A549 (cell line): ENCODE data around the gene DIP2A. TPM values are rescaled to one million over a fixed set of nuclear protein-coding genes. Genes with fewer than 3 reads are reported as not detected.

Experiments used
- ATAC-seq, 2 experiments: fragments of 200-7000 bp in 1 of 2; fragments of >200 bp in 1 of 2; cut with Nextera tagmentation in 1 of 2; cut with Tn5 transposase in 1 of 2; 3 replicates each; pipeline versions ENCODE4 v1.8.0 to v1.9.1; 2018 to 2020; ENCODE audit warnings: mild to moderate bottlenecking in 1 of 2, moderate library complexity in 1 of 2
- CTCF ChIA-PET: fragments of 300-600 bp; sonication (Branson Sonifier 250); formaldehyde crosslinking; extraction: SDS; loops from one replicate; lab custom pipeline; 2021; ENCODE audit warnings: antibody characterized with exemption, inconsistent platforms; lab: Yijun Ruan, JAX
- POLR2A ChIA-PET: fragments of 350-600 bp; formaldehyde crosslinking; extraction: SDS; loops from one replicate; lab custom pipeline; 2021; ENCODE audit warnings: antibody characterized with exemption, inconsistent platforms; lab: Yijun Ruan, JAX
- DNase-seq, 2 experiments: peaks; one replicate each; pipeline versions ENCODE4 v3.0.0 to v3.0.0-alpha.2; 2011 to 2016; ENCODE audit warnings: low read depth in 1 of 2, low spot score in 1 of 2
- FAIRE-seq: peaks from 2 replicates; lab custom pipeline; 2011; peaks lifted over from hg19 to GRCh38; lab: Jason Lieb, UNC
- H3K27ac ChIP-seq, 2 experiments: fragments of >200 bp; sonication (Bioruptor Twin); formaldehyde crosslinking; 3 replicates each; pipeline ENCODE4 v1.5.1; 2016 to 2017
- H3K4me1 ChIP-seq: fragments of >200 bp; sonication (Bioruptor Twin); formaldehyde crosslinking; 3 replicates; pipeline ENCODE4 v1.6.1; 2016
- H3K4me2 ChIP-seq: fragments of >200 bp; sonication (Bioruptor Twin); formaldehyde crosslinking; 3 replicates; pipeline ENCODE4 v1.6.1; 2016
- H3K4me3 ChIP-seq: fragments of >200 bp; sonication (Bioruptor Twin); formaldehyde crosslinking; 3 replicates; pipeline ENCODE4 v1.5.1; 2016
- H3K9me3 ChIP-seq: fragments of >200 bp; sonication (Bioruptor Twin); formaldehyde crosslinking; 3 replicates; pipeline ENCODE4 v1.6.1; 2016
- EHMT2 ChIP-seq: fragments of 200-600 bp; sonication (generic); IDR thresholded peaks from 2 replicates; pipeline ENCODE4 v1.6.1; 2016; ENCODE audit warnings: antibody characterized with exemption, low read depth, mild to moderate bottlenecking, moderate library complexity
- EP300 ChIP-seq, 2 experiments: fragments of >200 bp; sonication (Bioruptor Twin); formaldehyde crosslinking; IDR thresholded peaks; 2 replicates in 1 of 2; 3 replicates in 1 of 2; pipeline ENCODE4 v1.6.1; 2016 to 2017
- GATA3 ChIP-seq: IDR thresholded peaks from 2 replicates; pipeline ENCODE4 v1.6.1; 2012; ENCODE audit warnings: borderline replicate concordance
- HEYL ChIP-seq: fragments of 250-450 bp; sonication (Bioruptor Pico); IDR thresholded peaks from 2 replicates; pipeline ENCODE4 v1.8.0; 2021; ENCODE audit warnings: mild to moderate bottlenecking, moderate library complexity
- HOXA7 ChIP-seq: fragments of 250-450 bp; sonication (Bioruptor Pico); IDR thresholded peaks from 2 replicates; pipeline ENCODE4 v1.5.0; 2020; ENCODE audit warnings: mild to moderate bottlenecking, moderate library complexity
- HOXB13 ChIP-seq: fragments of 250-450 bp; sonication (Bioruptor Pico); IDR thresholded peaks from 2 replicates; pipeline ENCODE4 v1.5.0; 2020; ENCODE audit warnings: low read depth, mild to moderate bottlenecking, moderate library complexity
- JUN ChIP-seq, 2 experiments: fragments of >200 bp; sonication (Bioruptor Twin); formaldehyde crosslinking; IDR thresholded peaks; 2 replicates in 1 of 2; 3 replicates in 1 of 2; pipeline ENCODE4 v1.6.1; 2016 to 2017
- JUNB ChIP-seq: fragments of >200 bp; sonication (Bioruptor Twin); formaldehyde crosslinking; IDR thresholded peaks from 2 replicates; pipeline ENCODE4 v1.6.1; 2016
- MYC ChIP-seq: IDR thresholded peaks from 2 replicates; pipeline ENCODE4 v1.6.1; 2012; ENCODE audit warnings: mild to moderate bottlenecking, inconsistent platforms, low read length, improper control_type of control experiment, borderline replicate concordance
- PHF8 ChIP-seq: fragments of 200-600 bp; sonication (generic); IDR thresholded peaks from 2 replicates; pipeline ENCODE4 v1.6.1; 2016; ENCODE audit warnings: low read depth, mild to moderate bottlenecking, antibody characterized with exemption, moderate library complexity, borderline replicate concordance
- POLR2A ChIP-seq: IDR thresholded peaks from 2 replicates; pipeline ENCODE4 v1.6.1; 2012; ENCODE audit warnings: mild to moderate bottlenecking, low read length
- POLR2AphosphoS2 ChIP-seq: conservative IDR thresholded peaks from 2 replicates; pipeline ENCODE4 v1.6.1; 2012; ENCODE audit warnings: low read length, improper control_type of control experiment, inconsistent platforms
- RCOR1 ChIP-seq: fragments of 150-350 bp; IDR thresholded peaks from 2 replicates; pipeline ENCODE4 v1.6.1; 2014; ENCODE audit warnings: antibody characterized with exemption, low read length, low read depth
- SMC3 ChIP-seq: fragments of >200 bp; sonication (Bioruptor Twin); formaldehyde crosslinking; IDR thresholded peaks from 3 replicates; pipeline ENCODE4 v1.6.1; 2018; ENCODE audit warnings: inconsistent platforms
- TFCP2L1 ChIP-seq: fragments of 250-450 bp; sonication (Bioruptor Pico); IDR thresholded peaks from 2 replicates; pipeline ENCODE4 v1.5.0; 2021; ENCODE audit warnings: mild to moderate bottlenecking
- TP53 ChIP-seq: fragments of 250-450 bp; sonication (Bioruptor Pico); IDR thresholded peaks from 2 replicates; pipeline ENCODE4 v1.5.0; 2021; ENCODE audit warnings: mild to moderate bottlenecking, moderate library complexity
- ZFP36 ChIP-seq: fragments of 450-650 bp; IDR thresholded peaks from 2 replicates; pipeline ENCODE4 v1.6.1; 2014; ENCODE audit warnings: borderline replicate concordance; ENCODE audit not compliant: partially characterized antibody
- WGBS: methylation state at CpG from one replicate; pipeline ENCODE4 v1.1.6; 2017; ENCODE audit errors: missing lambda C conversion rate; 5-methylcytosine and 5-hydroxymethylcytosine counted together
- polyA plus RNA-seq, 4 experiments: library from polyadenylated mRNA; depleted of rRNA in 3 of 4; stranded (reverse); fragments of >200 nt; fragmentation: RNase III in 1 of 4; extraction: RNeasy Plus Mini Kit Qiagen cat#74134 plus additional on column Dnase treatment in 1 of 4; gene quantifications; 2 replicates in 3 of 4; 3 replicates in 1 of 4; pipeline ENCODE4 v1.2.3, GENCODE V29; 2011 to 2017
- TF ChIP-seq, protein P1 (sequence below): IDR thresholded peaks from 2 replicates; pipeline ENCODE4 v1.6.1; 2012; ENCODE audit warnings: low read depth, borderline replicate concordance
- TF ChIP-seq, protein P2 (sequence below): fragments of 250-450 bp; sonication (Bioruptor Pico); IDR thresholded peaks from 2 replicates; pipeline ENCODE4 v1.5.0; 2021; ENCODE audit warnings: mild to moderate bottlenecking, moderate library complexity, borderline replicate concordance
- TF ChIP-seq, protein P3 (sequence below): fragments of 200-600 bp; sonication (generic); IDR thresholded peaks from 2 replicates; pipeline ENCODE4 v1.6.1; 2016; ENCODE audit warnings: antibody characterized with exemption, mild to moderate bottlenecking, moderate library complexity
- TF ChIP-seq, protein P4 (sequence below): fragments of 150-350 bp; IDR thresholded peaks from 2 replicates; pipeline ENCODE4 v1.6.1; 2014; ENCODE audit warnings: low read depth, mild to moderate bottlenecking, low read length
- TF ChIP-seq, protein P5 (sequence below): fragments of 250-450 bp; sonication (Bioruptor Pico); IDR thresholded peaks from 2 replicates; pipeline ENCODE4 v1.5.0; 2020; ENCODE audit warnings: low read depth, mild to moderate bottlenecking, moderate library complexity
- TF ChIP-seq, protein P6 (sequence below): fragments of >200 bp; sonication (Bioruptor Twin); formaldehyde crosslinking; IDR thresholded peaks from 3 replicates; pipeline ENCODE4 v1.6.1; 2016

DIP2A gene
- polyA plus RNA-seq, 2 of the 4 experiments (the other 2 are of a cell fraction), result 13.3 to 18.4 TPM

DNA sequence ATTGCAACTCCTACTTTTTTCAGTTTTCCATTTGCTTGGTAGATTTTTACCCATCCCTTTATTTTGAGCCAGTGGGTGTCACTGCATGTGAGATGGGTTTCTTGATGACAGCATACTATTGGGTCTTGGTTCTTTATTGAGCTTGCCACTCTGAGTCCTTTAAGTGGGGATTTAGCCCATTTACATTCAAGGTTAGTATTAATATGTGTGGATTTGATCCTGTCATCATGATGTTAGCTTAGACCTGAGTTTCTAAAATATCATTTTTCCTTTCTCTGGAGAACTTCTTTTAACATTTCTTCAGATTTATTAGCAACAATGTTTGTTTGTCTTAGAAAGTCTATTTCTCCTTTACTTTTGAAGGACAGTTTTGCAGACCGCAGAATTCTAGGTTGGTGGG, 158.0 kb downstream of the DIP2A start (continued):
- TF ChIP-seq, protein P1, sequence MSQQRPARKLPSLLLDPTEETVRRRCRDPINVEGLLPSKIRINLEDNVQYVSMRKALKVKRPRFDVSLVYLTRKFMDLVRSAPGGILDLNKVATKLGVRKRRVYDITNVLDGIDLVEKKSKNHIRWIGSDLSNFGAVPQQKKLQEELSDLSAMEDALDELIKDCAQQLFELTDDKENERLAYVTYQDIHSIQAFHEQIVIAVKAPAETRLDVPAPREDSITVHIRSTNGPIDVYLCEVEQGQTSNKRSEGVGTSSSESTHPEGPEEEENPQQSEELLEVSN, result no peak
- TF ChIP-seq JUNB, result no peak
- TF ChIP-seq, protein P2, sequence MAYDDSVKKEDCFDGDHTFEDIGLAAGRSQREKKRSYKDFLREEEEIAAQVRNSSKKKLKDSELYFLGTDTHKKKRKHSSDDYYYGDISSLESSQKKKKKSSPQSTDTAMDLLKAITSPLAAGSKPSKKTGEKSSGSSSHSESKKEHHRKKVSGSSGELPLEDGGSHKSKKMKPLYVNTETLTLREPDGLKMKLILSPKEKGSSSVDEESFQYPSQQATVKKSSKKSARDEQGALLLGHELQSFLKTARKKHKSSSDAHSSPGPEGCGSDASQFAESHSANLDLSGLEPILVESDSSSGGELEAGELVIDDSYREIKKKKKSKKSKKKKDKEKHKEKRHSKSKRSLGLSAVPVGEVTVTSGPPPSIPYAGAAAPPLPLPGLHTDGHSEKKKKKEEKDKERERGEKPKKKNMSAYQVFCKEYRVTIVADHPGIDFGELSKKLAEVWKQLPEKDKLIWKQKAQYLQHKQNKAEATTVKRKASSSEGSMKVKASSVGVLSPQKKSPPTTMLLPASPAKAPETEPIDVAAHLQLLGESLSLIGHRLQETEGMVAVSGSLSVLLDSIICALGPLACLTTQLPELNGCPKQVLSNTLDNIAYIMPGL (CRISPR knock-in tag), result no peak
- TF ChIP-seq HOXA7, result no peak
- TF ChIP-seq HEYL (CRISPR knock-in tag), result no peak

DNA sequence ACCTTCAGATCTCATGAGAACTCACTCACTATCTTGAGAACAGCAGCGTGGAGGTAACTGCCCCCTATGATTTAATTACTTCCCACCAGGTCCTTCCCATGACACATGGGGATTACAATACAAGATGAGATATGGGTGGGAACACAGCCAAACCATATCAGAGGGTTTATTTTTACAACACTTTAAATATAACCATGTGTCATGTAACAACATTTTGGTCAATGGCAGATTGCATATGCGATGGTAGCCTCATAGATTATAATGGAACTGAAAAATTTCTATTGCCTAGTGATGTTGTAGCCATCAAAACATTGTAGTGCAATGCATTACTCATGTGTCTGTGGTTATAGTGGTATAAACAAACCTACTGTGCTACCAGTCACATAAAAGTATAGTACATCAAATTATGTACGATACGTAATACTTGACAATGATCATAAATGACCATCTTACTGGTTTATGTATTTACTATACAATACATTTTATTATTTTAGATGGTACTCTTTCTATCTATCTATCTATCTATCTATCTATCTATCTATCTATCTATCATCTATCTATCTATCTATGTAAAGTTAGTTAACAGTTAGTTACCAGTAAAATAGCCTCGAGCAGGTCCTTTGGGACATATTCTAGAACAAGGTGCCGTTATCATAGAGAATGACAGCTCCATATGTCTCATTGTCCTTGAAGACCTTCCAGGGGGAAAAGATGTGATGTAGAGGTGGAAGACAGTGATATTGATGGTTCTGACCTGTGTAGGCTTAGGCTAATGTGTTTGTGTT, 158.8 kb downstream of the DIP2A start:
- Histone ChIP-seq H3K4me2 (no peak overlapping the region), H3K27ac (no peak overlapping the region), H3K4me3 (no peak overlapping the region), H3K9me3 (no peaks in the 10 kb centered on the region), H3K4me1 (no peaks in the 10 kb centered on the region)
- no peak for ATAC-seq
- ChIA-PET POLR2A (interaction anchor here (1.1 kb wide), 1 partner anchor 18 kb away, joined by 4 read pairs; the partner anchor contains the start of gene PRMT2), CTCF (no interaction called here)
- 36% methylated on average over 6 of the region's 6 CpGs for WGBS
- TF ChIP-seq HOXA7, result no peak
- no peak for TF ChIP-seq HOXB13 (CRISPR knock-in tag)
- TF ChIP-seq, protein P3, sequence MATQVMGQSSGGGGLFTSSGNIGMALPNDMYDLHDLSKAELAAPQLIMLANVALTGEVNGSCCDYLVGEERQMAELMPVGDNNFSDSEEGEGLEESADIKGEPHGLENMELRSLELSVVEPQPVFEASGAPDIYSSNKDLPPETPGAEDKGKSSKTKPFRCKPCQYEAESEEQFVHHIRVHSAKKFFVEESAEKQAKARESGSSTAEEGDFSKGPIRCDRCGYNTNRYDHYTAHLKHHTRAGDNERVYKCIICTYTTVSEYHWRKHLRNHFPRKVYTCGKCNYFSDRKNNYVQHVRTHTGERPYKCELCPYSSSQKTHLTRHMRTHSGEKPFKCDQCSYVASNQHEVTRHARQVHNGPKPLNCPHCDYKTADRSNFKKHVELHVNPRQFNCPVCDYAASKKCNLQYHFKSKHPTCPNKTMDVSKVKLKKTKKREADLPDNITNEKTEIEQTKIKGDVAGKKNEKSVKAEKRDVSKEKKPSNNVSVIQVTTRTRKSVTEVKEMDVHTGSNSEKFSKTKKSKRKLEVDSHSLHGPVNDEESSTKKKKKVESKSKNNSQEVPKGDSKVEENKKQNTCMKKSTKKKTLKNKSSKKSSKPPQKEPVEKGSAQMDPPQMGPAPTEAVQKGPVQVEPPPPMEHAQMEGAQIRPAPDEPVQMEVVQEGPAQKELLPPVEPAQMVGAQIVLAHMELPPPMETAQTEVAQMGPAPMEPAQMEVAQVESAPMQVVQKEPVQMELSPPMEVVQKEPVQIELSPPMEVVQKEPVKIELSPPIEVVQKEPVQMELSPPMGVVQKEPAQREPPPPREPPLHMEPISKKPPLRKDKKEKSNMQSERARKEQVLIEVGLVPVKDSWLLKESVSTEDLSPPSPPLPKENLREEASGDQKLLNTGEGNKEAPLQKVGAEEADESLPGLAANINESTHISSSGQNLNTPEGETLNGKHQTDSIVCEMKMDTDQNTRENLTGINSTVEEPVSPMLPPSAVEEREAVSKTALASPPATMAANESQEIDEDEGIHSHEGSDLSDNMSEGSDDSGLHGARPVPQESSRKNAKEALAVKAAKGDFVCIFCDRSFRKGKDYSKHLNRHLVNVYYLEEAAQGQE, result no peak
- TF ChIP-seq EP300 (IDR thresholded peaks at IDR 0.05), result no peak
- no peak for TF ChIP-seq ZFP36
- TF ChIP-seq EHMT2, result no peak
- TF ChIP-seq TP53 (CRISPR knock-in tag), result no peak
- DNase-seq, result no peak
- FAIRE-seq, result no peak

DNA sequence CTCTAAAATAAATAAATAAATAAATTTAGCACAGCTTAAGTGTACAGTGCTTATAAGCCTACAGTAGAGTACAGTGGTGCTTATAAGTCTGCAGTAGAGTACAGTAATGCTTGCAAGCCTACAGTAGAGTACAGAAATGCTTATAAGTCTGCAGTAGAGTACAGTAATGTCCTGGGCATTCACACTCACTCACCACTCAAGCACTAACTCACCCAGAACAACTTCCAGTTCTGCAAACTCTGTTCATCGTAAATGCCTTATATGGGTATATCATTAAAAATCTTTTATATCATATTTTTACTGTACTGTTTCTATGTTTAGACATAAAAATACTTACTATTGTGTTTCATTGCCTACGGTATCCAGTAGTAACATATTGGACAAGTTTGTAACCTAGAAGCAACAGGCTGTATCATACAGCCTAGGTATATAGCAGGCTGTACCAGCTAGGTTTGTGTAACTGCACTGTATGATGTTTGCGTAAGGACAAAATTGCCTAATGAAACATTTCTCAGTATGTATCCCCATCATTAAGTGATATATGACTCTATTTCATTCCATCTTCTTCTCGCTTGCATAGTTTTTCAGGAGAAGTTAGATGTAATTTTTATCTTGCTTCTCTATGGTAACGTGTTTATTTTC, 160.2 kb downstream of the DIP2A start:
- no peak for ATAC-seq
- POLR2A ChIA-PET, result interaction anchor here (1.1 kb wide), 1 partner anchor 17 kb away, joined by 4 read pairs; the partner anchor contains the start of gene PRMT2
- TF ChIP-seq JUNB (no peak), PHF8 (no peak), POLR2A (no peak), POLR2AphosphoS2 (no peak), RCOR1 (no peak), TFCP2L1 (no peak), JUN (IDR thresholded peaks at IDR 0.05) (no peak), SMC3 (no peak), GATA3 (no peak), TP53 (CRISPR knock-in tag) (no peak), MYC (no peak)
- TF ChIP-seq, protein P4, sequence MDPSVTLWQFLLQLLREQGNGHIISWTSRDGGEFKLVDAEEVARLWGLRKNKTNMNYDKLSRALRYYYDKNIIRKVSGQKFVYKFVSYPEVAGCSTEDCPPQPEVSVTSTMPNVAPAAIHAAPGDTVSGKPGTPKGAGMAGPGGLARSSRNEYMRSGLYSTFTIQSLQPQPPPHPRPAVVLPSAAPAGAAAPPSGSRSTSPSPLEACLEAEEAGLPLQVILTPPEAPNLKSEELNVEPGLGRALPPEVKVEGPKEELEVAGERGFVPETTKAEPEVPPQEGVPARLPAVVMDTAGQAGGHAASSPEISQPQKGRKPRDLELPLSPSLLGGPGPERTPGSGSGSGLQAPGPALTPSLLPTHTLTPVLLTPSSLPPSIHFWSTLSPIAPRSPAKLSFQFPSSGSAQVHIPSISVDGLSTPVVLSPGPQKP, result no peak
- TF ChIP-seq, protein P5, sequence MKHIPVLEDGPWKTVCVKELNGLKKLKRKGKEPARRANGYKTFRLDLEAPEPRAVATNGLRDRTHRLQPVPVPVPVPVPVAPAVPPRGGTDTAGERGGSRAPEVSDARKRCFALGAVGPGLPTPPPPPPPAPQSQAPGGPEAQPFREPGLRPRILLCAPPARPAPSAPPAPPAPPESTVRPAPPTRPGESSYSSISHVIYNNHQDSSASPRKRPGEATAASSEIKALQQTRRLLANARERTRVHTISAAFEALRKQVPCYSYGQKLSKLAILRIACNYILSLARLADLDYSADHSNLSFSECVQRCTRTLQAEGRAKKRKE (CRISPR knock-in tag), result no peak
- TF ChIP-seq, protein P6, sequence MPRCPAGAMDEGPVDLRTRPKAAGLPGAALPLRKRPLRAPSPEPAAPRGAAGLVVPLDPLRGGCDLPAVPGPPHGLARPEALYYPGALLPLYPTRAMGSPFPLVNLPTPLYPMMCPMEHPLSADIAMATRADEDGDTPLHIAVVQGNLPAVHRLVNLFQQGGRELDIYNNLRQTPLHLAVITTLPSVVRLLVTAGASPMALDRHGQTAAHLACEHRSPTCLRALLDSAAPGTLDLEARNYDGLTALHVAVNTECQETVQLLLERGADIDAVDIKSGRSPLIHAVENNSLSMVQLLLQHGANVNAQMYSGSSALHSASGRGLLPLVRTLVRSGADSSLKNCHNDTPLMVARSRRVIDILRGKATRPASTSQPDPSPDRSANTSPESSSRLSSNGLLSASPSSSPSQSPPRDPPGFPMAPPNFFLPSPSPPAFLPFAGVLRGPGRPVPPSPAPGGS, result no peak

More for the DNA sequence above, 160.2 kb downstream of the DIP2A start:
- CTCF ChIA-PET, result no interaction called here
- no peak for FAIRE-seq
- Histone ChIP-seq H3K9me3 (no peaks in the 10 kb centered on the region), H3K27ac (no peak overlapping the region), H3K4me1 (no peaks in the 10 kb centered on the region), H3K4me2 (no peak overlapping the region), H3K4me3 (no peak overlapping the region)
- DNase-seq, result no peak
- 48% methylated on average over 5 of the region's 5 CpGs for WGBS
